Measurements from ENCODE around the gene RDH13.
"Not testable (repeated sequence)": the region's sequence is repeated elsewhere in the genome, so short reads cannot be mapped to it uniquely, and the experiment has no call there.

RDH13 gene

GRCh38 chr19:55024111-55024510 is 38.8 kb downstream of the RDH13 start:
- no peak overlapping the region for H3K4me3 ChIP-seq (ENCODE audit: control insufficient read depth, low read depth, low read length)
- no peak for DNase-seq (ENCODE audit: low read depth)
- TF ChIP-seq CTCF (IDR thresholded peaks at IDR 0.05; ENCODE audit: control insufficient read depth, insufficient read depth, low read depth, low read length, missing control alignments) = no peak

GRCh38 chr19:55020351-55020750 is 42.6 kb downstream of the RDH13 start:
- DNase-seq (ENCODE audit: low read depth); H3K4me3 ChIP-seq (ENCODE audit: control insufficient read depth, low read depth, low read length): not testable (repeated sequence)

GRCh38 chr19:55018633-55019032 is 44.3 kb downstream of the RDH13 start:
- TF ChIP-seq CTCF (IDR thresholded peaks at IDR 0.05; ENCODE audit: control insufficient read depth, insufficient read depth, low read depth, low read length, missing control alignments) = no peak
- no peak overlapping the region for H3K4me3 ChIP-seq (ENCODE audit: control insufficient read depth, low read depth, low read length)

GRCh38 chr19:55018216-55018615 is 44.7 kb downstream of the RDH13 start:
- no peak for TF ChIP-seq CTCF (IDR thresholded peaks at IDR 0.05; ENCODE audit: control insufficient read depth, insufficient read depth, low read depth, low read length, missing control alignments)
- no peak for DNase-seq (ENCODE audit: low read depth)
- no peak overlapping the region for H3K4me3 ChIP-seq (ENCODE audit: control insufficient read depth, low read depth, low read length)

More at GRCh38 chr19:55018633-55019032, 44.3 kb downstream of the RDH13 start:
- DNase-seq (ENCODE audit: low read depth) = no peak

- no peak for DNase-seq (ENCODE audit: low read depth)
- TF ChIP-seq CTCF (IDR thresholded peaks at IDR 0.05; ENCODE audit: control insufficient read depth, insufficient read depth, low read depth, low read length, missing control alignments) = no peak
- no peak overlapping the region for H3K4me3 ChIP-seq (ENCODE audit: control insufficient read depth, low read depth, low read length)
These were observed 46.9 kb downstream of the RDH13 start for GRCh38 chr19:55016017-55016416.

GRCh38 chr19:55015126-55015525 is 47.8 kb downstream of the RDH13 start:
- H3K4me3 ChIP-seq (ENCODE audit: control insufficient read depth, low read depth, low read length) = no peak overlapping the region
- no peak for TF ChIP-seq CTCF (IDR thresholded peaks at IDR 0.05; ENCODE audit: control insufficient read depth, insufficient read depth, low read depth, low read length, missing control alignments)
- DNase-seq (ENCODE audit: low read depth) = no peak

- no peak for DNase-seq (ENCODE audit: low read depth)
- TF ChIP-seq CTCF (IDR thresholded peaks at IDR 0.05; ENCODE audit: control insufficient read depth, insufficient read depth, low read depth, low read length, missing control alignments) = no peak
- no peak overlapping the region for H3K4me3 ChIP-seq (ENCODE audit: control insufficient read depth, low read depth, low read length)
These were observed 48.2 kb downstream of the RDH13 start for GRCh38 chr19:55014714-55015113.

All from AG09309 (cell line).